CD4-positive, alpha-beta memory T cell (primary cell): Measurements from ENCODE around the gene RAD18. TPM values are rescaled to one million over a fixed set of nuclear protein-coding genes. Genes with fewer than 3 reads are reported as not detected.

Experiments used
- CTCF ChIA-PET: fragments of 350-600 bp; sonication (Branson Sonifier 250); formaldehyde crosslinking; loops from one replicate; lab custom pipeline; 2021; ENCODE audit warnings: inconsistent platforms; ENCODE audit not compliant: partially characterized antibody; lab: Charles Lee
- POLR2A ChIA-PET: fragments of 350-600 bp; sonication (Branson Sonifier 250); formaldehyde crosslinking; loops from one replicate; lab custom pipeline; 2021; ENCODE audit not compliant: partially characterized antibody; lab: Charles Lee
- DNase-seq, 5 donors: peaks; one replicate each; pipeline versions ENCODE4 v3.0.0 to v3.0.0-alpha.2; 2020 to 2022; ENCODE audit warnings: mixed read lengths in 1 of 5
- H3K27ac ChIP-seq: one replicate; pipeline ENCODE4 v1.7.0; 2013; ENCODE audit warnings: low read depth, low read length
- H3K27me3 ChIP-seq: 2 replicates; pipeline ENCODE4 v1.7.0; 2013; ENCODE audit warnings: mild to moderate bottlenecking, low read length, moderate library complexity; ENCODE audit not compliant: insufficient read depth
- H3K36me3 ChIP-seq: 2 replicates; pipeline ENCODE4 v1.7.0; 2013; ENCODE audit warnings: mild to moderate bottlenecking, low read length, moderate library complexity; ENCODE audit not compliant: insufficient read depth
- H3K4me1 ChIP-seq: 2 replicates; pipeline ENCODE4 v1.7.0; 2013; ENCODE audit warnings: mild to moderate bottlenecking, low read length, moderate library complexity; ENCODE audit not compliant: insufficient read depth
- H3K4me3 ChIP-seq, 2 donors: one replicate each; pipeline ENCODE4 v1.7.0; 2013; ENCODE audit warnings: low read length in 2 of 2, mild to moderate bottlenecking in 1 of 2
- H3K9me3 ChIP-seq, 2 donors: one replicate each; pipeline ENCODE4 v1.7.0; 2013; ENCODE audit warnings: low read length in 2 of 2, control low read depth in 1 of 2; ENCODE audit not compliant: control insufficient read depth in 1 of 2
- H3K27ac Mint-ChIP-seq, 7 donors: one replicate each; pipeline ENCODE4 v1.8.0; 2020 to 2021; ENCODE audit warnings: mixed read lengths in 7 of 7, mild to moderate bottlenecking in 6 of 7, inconsistent platforms in 3 of 7, moderate library complexity in 3 of 7
- H3K27me3 Mint-ChIP-seq, 2 donors: one replicate each; pipeline ENCODE4 v1.8.0; 2020 to 2021; ENCODE audit warnings: mixed read lengths in 2 of 2
- H3K36me3 Mint-ChIP-seq, 2 donors: one replicate each; pipeline ENCODE4 v1.8.0; 2020 to 2021; ENCODE audit warnings: mixed read lengths in 2 of 2, inconsistent platforms in 1 of 2, mild to moderate bottlenecking in 1 of 2
- H3K4me1 Mint-ChIP-seq, 4 donors: one replicate each; pipeline ENCODE4 v1.8.0; 2020 to 2021; ENCODE audit warnings: mixed read lengths in 4 of 4, mild to moderate bottlenecking in 1 of 4
- H3K4me3 Mint-ChIP-seq, 8 donors: one replicate each; pipeline ENCODE4 v1.8.0; 2020 to 2021; ENCODE audit warnings: mixed read lengths in 8 of 8, mild to moderate bottlenecking in 7 of 8, moderate library complexity in 6 of 8, inconsistent platforms in 3 of 8
- H3K9me3 Mint-ChIP-seq, 8 donors: one replicate each; pipeline ENCODE4 v1.8.0; 2020 to 2021; ENCODE audit warnings: mixed read lengths in 8 of 8, mild to moderate bottlenecking in 5 of 8, inconsistent platforms in 3 of 8, moderate library complexity in 1 of 8
- intact Hi-C: fragments of 100-400 bp; cut with micrococcal nuclease; formaldehyde crosslinking; loops from one replicate; pipeline ENCODE4 v1.15.1; 2023
- polyA plus RNA-seq, 2 donors: library from polyadenylated mRNA; unstranded; fragments of 300-500 nt; fragmentation: Illumina TruSeq; gene quantifications; one replicate each; pipeline ENCODE4 v1.2.3, GENCODE V29; 2021
- total RNA-seq, 2 experiments: library from RNA; stranded (reverse); gene quantifications; one replicate each; pipeline ENCODE4 v1.2.3, GENCODE V29; 2021

The RAD18 gene
- total and polyA plus RNA-seq, 4 experiments from 2014 or later: 11.9 to 17.6 (median 15.7) TPM

DNA sequence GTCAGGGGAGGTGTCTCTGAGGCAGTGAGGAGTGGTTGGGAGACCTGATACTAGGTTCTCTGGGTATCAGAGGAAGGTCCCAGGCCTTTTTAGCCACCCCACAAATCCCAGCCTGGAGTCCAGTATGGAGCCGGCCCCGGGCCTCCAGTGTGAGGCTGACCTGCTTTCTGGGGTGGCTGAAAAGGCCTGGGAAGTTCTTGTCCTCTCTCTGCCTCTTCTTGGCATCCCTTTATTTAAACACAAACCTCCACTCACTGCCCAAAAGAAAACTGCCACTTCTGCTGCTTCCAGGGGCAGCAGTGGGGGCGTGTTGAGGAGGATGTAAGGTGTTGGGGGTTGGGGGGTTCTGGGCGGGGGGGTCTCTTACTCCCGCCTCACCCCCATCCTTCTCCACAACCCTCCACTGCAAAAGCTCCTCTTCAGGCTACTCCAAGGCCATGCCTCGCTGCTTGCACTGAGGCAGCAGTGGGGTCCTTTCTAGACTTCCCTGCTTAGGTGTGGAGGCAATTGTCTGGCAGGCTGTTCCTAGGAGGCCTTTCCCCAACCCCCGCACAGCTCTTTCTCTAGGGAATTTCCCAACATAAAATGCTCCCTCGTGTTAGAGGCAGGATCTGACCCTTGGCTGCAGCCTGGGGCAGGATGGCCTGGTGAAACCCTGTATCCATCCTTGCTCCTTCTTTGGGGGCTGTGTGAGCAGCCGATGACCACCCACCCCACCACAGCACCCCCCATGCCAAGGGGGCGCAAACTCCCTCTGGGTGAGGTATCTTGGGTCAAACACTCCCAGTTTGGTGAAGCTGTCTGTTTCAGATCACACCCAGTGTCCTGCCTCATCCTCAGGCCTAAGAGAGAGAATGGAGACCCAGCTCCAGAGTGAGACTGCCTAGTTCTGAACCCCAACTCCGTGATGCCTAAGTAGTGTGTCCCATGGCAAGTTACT lies 12.1 kb upstream of the RAD18 start:
- no peaks in the 10 kb centered on the region for H3K9me3 ChIP-seq
- H3K27me3 ChIP-seq: no peaks in the 10 kb centered on the region
- peaks cover 2 to 5% (median 4%) of the 10 kb centered on the region in 4 donors for H3K4me1 Mint-ChIP-seq
- H3K27me3 Mint-ChIP-seq: peaks cover 12 to 19% of the 10 kb centered on the region in 2 donors
- peaks cover 0 to 3% of the 10 kb centered on the region in 2 donors for H3K36me3 Mint-ChIP-seq
- intact Hi-C loops: no loop called here
- H3K36me3 ChIP-seq: no peaks in the 10 kb centered on the region
- no peak for DNase-seq
- ChIA-PET CTCF (interaction anchor here (13.1 kb wide), 1 partner anchor 328 kb away, joined by 227 read pairs; no protein-coding TSS in a partner anchor), POLR2A (interaction anchor here (0.8 kb wide), 1 partner anchor 273 kb away, joined by 3 read pairs; no protein-coding TSS in a partner anchor)
- no peak overlapping the region for H3K27ac ChIP-seq
- H3K4me3 ChIP-seq: no peak overlapping the region
- H3K27ac Mint-ChIP-seq: no peak overlapping the region
- H3K9me3 Mint-ChIP-seq: peaks cover 3 to 19% (median 10%) of the 10 kb centered on the region in 8 donors
- H3K4me1 ChIP-seq: no peaks in the 10 kb centered on the region
- no peak overlapping the region for H3K4me3 Mint-ChIP-seq

DNA sequence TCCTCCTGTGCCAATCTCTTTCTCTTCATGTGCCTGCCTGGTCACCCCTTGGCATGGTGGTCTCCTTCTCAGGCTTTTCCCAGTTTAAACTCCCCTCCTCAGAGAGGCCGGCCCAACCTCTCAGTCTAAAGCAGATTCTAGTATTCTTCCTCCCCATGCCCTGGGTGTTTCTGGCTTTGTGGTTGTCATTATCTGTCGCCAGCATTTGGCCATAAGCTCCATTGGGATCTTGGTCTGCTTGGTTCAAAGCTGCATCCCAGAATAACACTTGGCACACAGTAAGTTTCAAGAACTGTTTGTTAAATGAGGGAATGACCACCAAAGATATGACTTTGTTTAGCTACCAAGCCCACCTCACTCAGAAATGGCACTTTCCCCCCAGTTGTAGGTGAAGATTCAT lies 11.2 kb upstream of the RAD18 start:
- POLR2A ChIA-PET: interaction anchor here (1.1 kb wide), 1 partner anchor 328 kb away, joined by 3 read pairs; no protein-coding TSS in a partner anchor
- peaks cover 2 to 5% (median 4%) of the 10 kb centered on the region in 4 donors for H3K4me1 Mint-ChIP-seq
- CTCF ChIA-PET: interaction anchor here (0.9 to 13.1 kb wide), 2 partner anchors 13 to 328 kb away, joined by 3 to 227 read pairs; no protein-coding TSS in a partner anchor
- H3K36me3 Mint-ChIP-seq: peaks cover 0 to 3% of the 10 kb centered on the region in 2 donors
- Histone ChIP-seq H3K27ac (no peak overlapping the region), H3K9me3 (no peaks in the 10 kb centered on the region), H3K27me3 (no peaks in the 10 kb centered on the region), H3K4me3 (no peak overlapping the region), H3K36me3 (no peaks in the 10 kb centered on the region), H3K4me1 (no peaks in the 10 kb centered on the region)
- H3K27ac Mint-ChIP-seq: no peak overlapping the region
- H3K27me3 Mint-ChIP-seq: peaks cover 10 to 20% of the 10 kb centered on the region in 2 donors
- peaks cover 3 to 13% (median 4%) of the 10 kb centered on the region in 8 donors for H3K9me3 Mint-ChIP-seq
- no peak for DNase-seq
- H3K4me3 Mint-ChIP-seq: no peak overlapping the region
- intact Hi-C loops: no loop called here

DNA sequence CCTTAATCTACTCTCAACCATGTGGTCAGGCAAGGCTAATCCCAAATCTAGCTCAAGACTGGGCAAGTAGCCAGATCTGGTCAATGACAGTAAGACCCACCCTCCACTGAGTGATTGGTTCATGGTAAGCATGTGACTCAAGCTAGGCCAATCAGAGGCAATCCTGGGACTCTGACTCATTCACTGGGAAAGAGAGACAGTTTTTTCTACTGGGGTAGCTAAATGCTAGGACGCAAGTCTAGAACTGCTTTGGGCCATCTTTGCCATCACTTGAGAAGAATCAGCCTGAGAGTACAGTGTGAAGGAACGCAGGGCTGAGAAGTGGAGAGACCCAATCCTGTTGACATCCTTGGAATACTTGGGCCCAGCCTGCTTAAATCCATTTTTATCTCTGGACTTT lies 9.4 kb upstream of the RAD18 start:
- H3K27me3 ChIP-seq: no peaks in the 10 kb centered on the region
- Mint-ChIP-seq H3K4me3 (no peak overlapping the region), H3K27ac (peak overlapping the region in 1 of 7 donors; percentile 40), H3K9me3 (no peaks in the 10 kb centered on the region), H3K27me3 (peaks cover 7 to 11% of the 10 kb centered on the region in 2 donors), H3K4me1 (peaks cover 2 to 5% (median 4%) of the 10 kb centered on the region in 4 donors), H3K36me3 (no peaks in the 10 kb centered on the region)
- no peak for DNase-seq
- no peaks in the 10 kb centered on the region for H3K4me1 ChIP-seq
- H3K27ac ChIP-seq: no peak overlapping the region
- H3K36me3 ChIP-seq: no peaks in the 10 kb centered on the region
- intact Hi-C loops: no loop called here
- no peaks in the 10 kb centered on the region for H3K9me3 ChIP-seq
- ChIA-PET CTCF (interaction anchor here (1.3 to 13.1 kb wide), 5 partner anchors 14 to 330 kb away, joined by 4 to 227 read pairs (median 8); no protein-coding TSS in a partner anchor), POLR2A (no interaction called here)
- no peak overlapping the region for H3K4me3 ChIP-seq

DNA sequence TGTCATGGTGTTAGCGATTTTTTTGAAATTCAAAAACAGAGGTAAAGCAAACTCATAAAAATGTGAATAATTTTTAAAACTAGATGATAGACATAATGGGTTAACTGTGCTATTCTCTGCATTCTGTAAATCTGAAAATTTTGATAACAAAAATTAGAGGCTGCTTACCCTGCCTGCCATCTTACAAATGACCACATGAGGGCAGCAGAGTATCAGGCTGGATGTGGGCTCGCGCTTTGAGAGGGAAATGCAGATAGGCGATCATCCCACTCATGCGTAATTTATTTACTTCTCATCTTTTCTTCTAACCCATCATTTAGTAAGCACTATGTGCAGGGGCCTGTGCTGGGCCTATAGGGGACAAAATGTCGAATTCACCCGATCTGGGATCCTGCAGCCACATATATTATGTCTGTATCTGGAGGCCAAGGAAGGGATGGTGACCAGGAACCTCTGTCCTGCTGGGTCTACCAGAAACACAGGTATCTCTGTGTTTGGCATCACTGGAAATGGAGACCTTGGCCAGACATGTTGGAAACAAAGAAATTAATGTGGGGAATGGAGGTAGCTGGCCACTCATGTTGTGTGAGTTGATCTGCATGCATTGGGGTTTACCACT lies 7.8 kb upstream of the RAD18 start:
- Mint-ChIP-seq H3K27me3 (peaks cover 8 to 12% of the 10 kb centered on the region in 2 donors), H3K9me3 (peaks cover 0 to 3% (median 0%) of the 10 kb centered on the region in 8 donors), H3K4me3 (peak overlapping the region in 3 of 8 donors; percentile 40 to 58 (median 41)), H3K27ac (no peak overlapping the region), H3K36me3 (no peaks in the 10 kb centered on the region), H3K4me1 (peaks cover 2 to 5% (median 4%) of the 10 kb centered on the region in 4 donors)
- Histone ChIP-seq H3K27me3 (no peaks in the 10 kb centered on the region), H3K36me3 (no peaks in the 10 kb centered on the region), H3K4me3 (no peak overlapping the region), H3K4me1 (no peaks in the 10 kb centered on the region), H3K27ac (no peak overlapping the region), H3K9me3 (no peaks in the 10 kb centered on the region)
- ChIA-PET POLR2A (no interaction called here), CTCF (interaction anchor here (0.7 to 13.1 kb wide), 12 partner anchors 9 to 346 kb away, joined by 3 to 227 read pairs (median 4); partner anchors contain the start of gene SRGAP3)
- DNase-seq: peak; percentile 68 to 78 (median 73)
- intact Hi-C loops: loop anchor here (1.0 to 2.0 kb wide), 5 partner anchors 18 to 1768 kb away; partner anchors contain the start of gene SRGAP3

DNA sequence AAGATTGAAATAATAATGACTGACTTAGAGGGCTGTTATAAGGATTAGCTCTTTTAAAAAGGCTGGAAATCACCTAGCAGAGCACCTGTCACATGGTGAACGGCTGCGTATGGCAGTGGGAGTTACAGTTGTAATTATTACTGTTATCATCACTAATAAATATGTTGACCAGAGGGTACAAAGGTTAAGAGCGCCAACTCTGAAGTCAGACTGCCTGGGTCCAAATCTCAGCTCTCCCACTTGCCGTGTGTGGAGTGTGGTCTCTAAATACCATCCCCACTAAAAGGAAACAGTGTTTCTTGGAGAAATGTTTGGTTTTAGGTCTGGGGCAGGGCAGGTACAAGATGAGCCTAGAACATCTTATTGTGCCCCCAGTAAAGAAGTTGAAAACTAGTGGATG lies 6.0 kb upstream of the RAD18 start:
- POLR2A ChIA-PET: no interaction called here

DNA sequence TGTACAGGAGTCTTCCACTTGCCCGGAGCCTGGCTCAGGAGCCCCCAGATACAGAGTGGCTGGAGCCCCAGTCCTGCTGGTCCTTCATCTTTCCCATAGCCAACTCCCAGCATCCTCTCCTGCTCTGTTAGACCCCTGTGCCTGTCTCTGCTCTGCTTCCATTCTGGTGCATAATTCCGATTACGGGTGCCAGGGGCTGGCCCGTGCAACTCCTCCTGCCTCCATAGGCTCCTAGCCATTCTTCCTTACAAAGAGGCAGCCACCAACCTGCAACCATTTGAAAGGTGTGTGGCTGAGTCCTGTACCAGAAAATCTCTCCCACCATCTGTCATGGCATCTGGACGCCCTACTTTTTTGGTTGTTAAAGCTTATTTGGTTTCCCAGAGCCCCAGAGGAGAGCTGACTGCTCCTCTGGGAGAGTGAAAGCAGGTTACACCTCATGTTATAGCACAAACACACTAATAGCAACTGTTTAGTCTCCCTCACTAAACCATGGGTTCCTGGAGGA lies 5.2 kb upstream of the RAD18 start:
- Mint-ChIP-seq H3K27me3 (peaks cover 5 to 8% of the 10 kb centered on the region in 2 donors), H3K9me3 (peaks cover 0 to 3% (median 0%) of the 10 kb centered on the region in 8 donors), H3K36me3 (peaks cover 0 to under 1% of the 10 kb centered on the region in 2 donors), H3K27ac (no peak overlapping the region), H3K4me1 (peaks cover 5 to 13% (median 7%) of the 10 kb centered on the region in 4 donors), H3K4me3 (no peak overlapping the region)
- POLR2A ChIA-PET: no interaction called here
- peaks cover 5% of the 10 kb centered on the region for H3K4me1 ChIP-seq
- no peaks in the 10 kb centered on the region for H3K36me3 ChIP-seq
- H3K4me3 ChIP-seq: no peak overlapping the region
- intact Hi-C loops: no loop called here
- DNase-seq: no peak
- H3K27me3 ChIP-seq: no peaks in the 10 kb centered on the region
- CTCF ChIA-PET: interaction anchor here (1.7 to 13.1 kb wide), 2 partner anchors 12 to 335 kb away, joined by 5 to 227 read pairs; no protein-coding TSS in a partner anchor
- no peak overlapping the region for H3K27ac ChIP-seq
- no peaks in the 10 kb centered on the region for H3K9me3 ChIP-seq

More for the DNA sequence above, 6.0 kb upstream of the RAD18 start:
- H3K27me3 Mint-ChIP-seq: peaks cover 5 to 8% of the 10 kb centered on the region in 2 donors
- no peaks in the 10 kb centered on the region for H3K36me3 Mint-ChIP-seq
- CTCF ChIA-PET: interaction anchor here (1.7 to 13.1 kb wide), 2 partner anchors 11 to 334 kb away, joined by 5 to 227 read pairs; no protein-coding TSS in a partner anchor
- peaks cover 0 to 3% (median 0%) of the 10 kb centered on the region in 8 donors for H3K9me3 Mint-ChIP-seq
- no peak for DNase-seq
- no peak overlapping the region for H3K27ac Mint-ChIP-seq
- H3K4me1 ChIP-seq: no peaks in the 10 kb centered on the region
- H3K27me3 ChIP-seq: no peaks in the 10 kb centered on the region
- no peak overlapping the region for H3K27ac ChIP-seq
- H3K4me1 Mint-ChIP-seq: peaks cover 2 to 5% (median 4%) of the 10 kb centered on the region in 4 donors
- no peak overlapping the region for H3K4me3 ChIP-seq
- no peaks in the 10 kb centered on the region for H3K36me3 ChIP-seq
- H3K9me3 ChIP-seq: no peaks in the 10 kb centered on the region
- H3K4me3 Mint-ChIP-seq: no peak overlapping the region
- intact Hi-C loops: no loop called here
